HepG2 (cell line): ENCODE data around the gene ITGAX. TPM values are rescaled to one million over a fixed set of nuclear protein-coding genes. Genes with fewer than 3 reads are reported as not detected.

Source experiments
- ATAC-seq: fragments of 200-7000 bp; cut with Tn5 transposase; 3 replicates; pipeline ENCODE4 v1.9.1; 2020; ENCODE audit warnings: mild to moderate bottlenecking, moderate library complexity
- BruUV-seq: library from RNA; stranded (reverse); fragments of 400-500 nt; replicated peaks from 2 replicates; lab custom pipeline; 2021; lab: Mats Ljungman, UMichigan
- CTCF ChIA-PET: fragments of 300-600 bp; formaldehyde crosslinking; extraction: SDS; loops from one replicate; lab custom pipeline; 2021; ENCODE audit warnings: low total read pairs, inconsistent platforms, low intra/inter-chr PET ratio; lab: Yijun Ruan, JAX
- POLR2A ChIA-PET: fragments of 350-600 bp; sonication (Branson Sonifier 250); formaldehyde crosslinking; loops from one replicate; lab custom pipeline; 2020; ENCODE audit warnings: antibody characterized with exemption, inconsistent platforms; lab: Yijun Ruan, JAX
- DNase-seq: peaks from one replicate; pipeline ENCODE4 v3.0.0-alpha.2; 2015; ENCODE audit warnings: low spot score
- FAIRE-seq: peaks from 3 replicates; lab custom pipeline; 2011; peaks lifted over from hg19 to GRCh38; lab: Jason Lieb, UNC
- H2AFZ ChIP-seq: one replicate; pipeline ENCODE4 v1.6.1; 2011; ENCODE audit warnings: low read length, inconsistent platforms
- H3K27ac ChIP-seq: fragments of 300-600 bp; 3 replicates; pipeline ENCODE4 v1.8.0; 2011; ENCODE audit warnings: mixed run types, mild to moderate bottlenecking, mixed read lengths, low read length, inconsistent platforms; ENCODE audit not compliant: insufficient read depth; ENCODE audit errors: extremely low read length
- H3K27me3 ChIP-seq, 2 experiments: fragments of 200-600 bp in 1 of 2; 2 replicates in 1 of 2; 3 replicates in 1 of 2; pipeline versions ENCODE4 v1.6.0 to v1.8.0; 2011; ENCODE audit warnings: low read length in 2 of 2, mild to moderate bottlenecking in 2 of 2, moderate library complexity in 2 of 2, inconsistent platforms in 1 of 2; ENCODE audit not compliant: insufficient read depth in 2 of 2, control insufficient read depth in 1 of 2
- H3K36me3 ChIP-seq, 2 experiments: fragments of 200-600 bp in 1 of 2; replicated peaks in 1 of 2; 2 replicates in 1 of 2; 3 replicates in 1 of 2; pipeline versions ENCODE4 v1.5.1 to v1.8.0; 2011; ENCODE audit warnings: low read length in 2 of 2, inconsistent platforms in 1 of 2; ENCODE audit not compliant: insufficient read depth in 2 of 2, control insufficient read depth in 1 of 2
- H3K4me1 ChIP-seq: 2 replicates; pipeline ENCODE4 v1.5.1; 2012; ENCODE audit warnings: low read length, inconsistent platforms; ENCODE audit not compliant: insufficient read depth
- H3K4me2 ChIP-seq: 2 replicates; pipeline ENCODE4 v1.6.0; 2011; ENCODE audit warnings: low read depth, low read length, inconsistent platforms
- H3K4me3 ChIP-seq, 3 experiments: fragments of 200-600 bp in 1 of 3; sonication (generic), shearing (Covaris generic) in 1 of 3; replicated peaks in 1 of 3; 2 replicates each; pipeline ENCODE4 v1.5.1; 2011 to 2016; ENCODE audit warnings: low read length in 3 of 3, inconsistent platforms in 2 of 3, low read depth in 2 of 3, mild to moderate bottlenecking in 2 of 3, control low read depth in 1 of 3, mixed read lengths in 1 of 3; ENCODE audit not compliant: insufficient read depth in 1 of 3
- H3K79me2 ChIP-seq: one replicate; pipeline ENCODE4 v1.6.1; 2011; ENCODE audit warnings: low read length, inconsistent platforms; ENCODE audit not compliant: insufficient read depth
- H3K9ac ChIP-seq: 2 replicates; pipeline ENCODE4 v1.6.0; 2011; ENCODE audit warnings: mild to moderate bottlenecking, low read depth, low read length, inconsistent platforms; ENCODE audit not compliant: insufficient read depth
- H3K9me3 ChIP-seq: 2 replicates; pipeline ENCODE4 v1.5.1; 2012; ENCODE audit warnings: mild to moderate bottlenecking, low read length
- H4K20me1 ChIP-seq: 2 replicates; pipeline ENCODE4 v1.6.0; 2011; ENCODE audit warnings: inconsistent platforms, mild to moderate bottlenecking, low read length, moderate library complexity; ENCODE audit not compliant: insufficient read depth
- ARHGAP35 ChIP-seq: sonication (generic); formaldehyde crosslinking; IDR thresholded peaks from 2 replicates; pipeline ENCODE4 v1.9.0; 2022; ENCODE audit warnings: mild to moderate bottlenecking, inconsistent platforms, moderate library complexity, missing genetic modification reagents, borderline replicate concordance
- CHD2 ChIP-seq: IDR thresholded peaks from 2 replicates; pipeline ENCODE4 v1.6.1; 2011; ENCODE audit warnings: low read depth, low read length, improper control_type of control experiment
- KDM2A ChIP-seq: sonication (generic); formaldehyde crosslinking; IDR thresholded peaks from 2 replicates; pipeline ENCODE4 v1.4.0; 2020; ENCODE audit warnings: low read depth, missing genetic modification reagents, borderline replicate concordance
- KLF9 ChIP-seq: IDR thresholded peaks from 2 replicates; pipeline ENCODE4 v1.6.1; 2016; ENCODE audit warnings: low read depth
- PAF1 ChIP-seq: IDR thresholded peaks from 2 replicates; pipeline ENCODE4 v1.6.1; 2016; ENCODE audit warnings: missing genetic modification reagents, missing compliant biosample characterization
- POLR2AphosphoS2 ChIP-seq: IDR thresholded peaks from 2 replicates; pipeline ENCODE4 v1.6.1; 2011; ENCODE audit warnings: low read depth, low read length, improper control_type of control experiment
- RBM39 ChIP-seq: fragments of 200-400 bp; formaldehyde crosslinking; IDR thresholded peaks from one replicate; pipeline ENCODE4 v1.6.1; 2018; ENCODE audit warnings: antibody characterized with exemption, mild to moderate bottlenecking, low read depth, low read length; ENCODE audit not compliant: poor library complexity, severe bottlenecking
- RCOR2 ChIP-seq: IDR thresholded peaks from 2 replicates; pipeline ENCODE4 v1.6.1; 2016; ENCODE audit warnings: missing biosample characterization, missing genetic modification reagents
- XRCC5 ChIP-seq: fragments of 200-400 bp; formaldehyde crosslinking; optimal IDR thresholded peaks from 2 replicates; pipeline ENCODE3; 2017; ENCODE audit warnings: mild to moderate bottlenecking, low read length
- ZBTB14 ChIP-seq: sonication (generic); formaldehyde crosslinking; IDR thresholded peaks from 2 replicates; pipeline ENCODE4 v1.4.0; 2020; ENCODE audit warnings: missing genetic modification reagents
- ZKSCAN8 ChIP-seq: IDR thresholded peaks from 2 replicates; pipeline ENCODE4 v1.6.1; 2016; ENCODE audit warnings: borderline replicate concordance, missing genetic modification reagents, missing compliant biosample characterization
- ZNF530 ChIP-seq: sonication (generic); formaldehyde crosslinking; IDR thresholded peaks from 2 replicates; pipeline ENCODE4 v1.5.0; 2020; ENCODE audit warnings: low read depth, mild to moderate bottlenecking, missing genetic modification reagents
- ZNF746 ChIP-seq: sonication (generic); formaldehyde crosslinking; IDR thresholded peaks from 2 replicates; pipeline ENCODE4 v1.8.0; 2022; ENCODE audit warnings: mild to moderate bottlenecking, missing genetic modification reagents
- ZSCAN31 ChIP-seq: sonication (generic); formaldehyde crosslinking; IDR thresholded peaks from 2 replicates; pipeline ENCODE4 v1.5.0; 2020; ENCODE audit warnings: low read depth, mild to moderate bottlenecking, missing genetic modification reagents
- WGBS: methylation state at CpG from one replicate; pipeline ENCODE4 v1.1.6; 2017; ENCODE audit warnings: low lambda C conversion rate; 5-methylcytosine and 5-hydroxymethylcytosine counted together
- in situ Hi-C: cut with HindIII; loops from 2 replicates; pipeline ENCODE4 v1.10.0; 2017; ENCODE audit warnings: low pct_unique_long_range_greater_than_20kb; ENCODE audit not compliant: extremely low pct_ligation_motif_present
- intact Hi-C: fragments of 100-400 bp; cut with micrococcal nuclease; formaldehyde crosslinking; loops from one replicate; pipeline ENCODE4 v1.10.0; 2022; ENCODE audit not compliant: unreplicated experiment
- polyA plus RNA-seq, 8 experiments: library from polyadenylated mRNA; depleted of rRNA in 3 of 8; stranded (reverse) in 7 of 8; unstranded in 1 of 8; fragments of >200 nt; fragmentation: Illumina TruSeq in 4 of 8; extraction: Trizol in 4 of 8; gene quantifications; 2 replicates each; pipeline versions ENCODE4 v1.2.1 to v1.2.3, GENCODE V29; 2011 to 2016; ENCODE audit warnings: low read depth in 4 of 8, missing spikeins in 1 of 8, mixed read lengths in 1 of 8; ENCODE audit not compliant: insufficient read depth in 1 of 8
- total RNA-seq, 5 experiments: library from RNA; depleted of rRNA; stranded (reverse); fragments of >200 nt; fragmentation: Illumina TruSeq; extraction: Trizol; gene quantifications; 2 replicates each; pipeline ENCODE4 v1.2.3, GENCODE V29; 2016; ENCODE audit warnings: low read depth in 1 of 5
- TF ChIP-seq, protein P1 (sequence below): sonication (generic); formaldehyde crosslinking; IDR thresholded peaks from 2 replicates; pipeline ENCODE4 v1.9.0; 2022; ENCODE audit warnings: low read depth, missing genetic modification reagents
- TF ChIP-seq, protein P2 (sequence below): sonication (generic); formaldehyde crosslinking; conservative IDR thresholded peaks from 2 replicates; pipeline ENCODE4 v1.8.0; 2022; ENCODE audit warnings: missing genetic modification reagents

Gene ITGAX
- total and polyA plus RNA-seq, 2 of the 13 experiments (the other 11 are each of a cell fraction or from before 2014, with no cell fraction given) = 0.32 TPM; not detected in 1

- CTCF ChIA-PET = no interaction called here
- H3K36me3 ChIP-seq = no peaks in the 10 kb centered on the region
- H3K4me3 ChIP-seq = no peak overlapping the region
- ATAC-seq (no peak), DNase-seq (no peak), FAIRE-seq (no peak)
- 2% methylated on average over 4 of the region's 4 CpGs for WGBS
- BruUV-seq = no TSS peak
- no peaks in the 10 kb centered on the region for H3K9me3 ChIP-seq
- H3K27ac ChIP-seq = no peak overlapping the region
- no peak overlapping the region for H2AFZ ChIP-seq
- in situ Hi-C loops (no loop called here), intact Hi-C loops (no loop called here)
- peaks cover 3 to 61% of the 10 kb centered on the region in 2 experiments; a peak in 4 of 5 replicates for H3K27me3 ChIP-seq
- no peaks in the 10 kb centered on the region for H3K79me2 ChIP-seq
- H3K4me1 ChIP-seq = no peaks in the 10 kb centered on the region
- H4K20me1 ChIP-seq = no peaks in the 10 kb centered on the region
- no peak overlapping the region for H3K9ac ChIP-seq
- POLR2A ChIA-PET = no interaction called here
- no peak overlapping the region for H3K4me2 ChIP-seq
- TF ChIP-seq KLF9 (CRISPR knock-in tag) (no peak), ZSCAN31 (CRISPR knock-in tag) (no peak), POLR2AphosphoS2 (no peak), ZKSCAN8 (CRISPR knock-in tag) (no peak), ZBTB14 (CRISPR knock-in tag) (no peak), RBM39 (no peak), ZNF530 (CRISPR knock-in tag) (no peak), RCOR2 (no peak), CHD2 (no peak), PAF1 (no peak), ZNF746 (no peak), XRCC5 (no peak), ARHGAP35 (CRISPR knock-in tag) (no peak), KDM2A (CRISPR knock-in tag) (no peak)
- TF ChIP-seq, protein P1, sequence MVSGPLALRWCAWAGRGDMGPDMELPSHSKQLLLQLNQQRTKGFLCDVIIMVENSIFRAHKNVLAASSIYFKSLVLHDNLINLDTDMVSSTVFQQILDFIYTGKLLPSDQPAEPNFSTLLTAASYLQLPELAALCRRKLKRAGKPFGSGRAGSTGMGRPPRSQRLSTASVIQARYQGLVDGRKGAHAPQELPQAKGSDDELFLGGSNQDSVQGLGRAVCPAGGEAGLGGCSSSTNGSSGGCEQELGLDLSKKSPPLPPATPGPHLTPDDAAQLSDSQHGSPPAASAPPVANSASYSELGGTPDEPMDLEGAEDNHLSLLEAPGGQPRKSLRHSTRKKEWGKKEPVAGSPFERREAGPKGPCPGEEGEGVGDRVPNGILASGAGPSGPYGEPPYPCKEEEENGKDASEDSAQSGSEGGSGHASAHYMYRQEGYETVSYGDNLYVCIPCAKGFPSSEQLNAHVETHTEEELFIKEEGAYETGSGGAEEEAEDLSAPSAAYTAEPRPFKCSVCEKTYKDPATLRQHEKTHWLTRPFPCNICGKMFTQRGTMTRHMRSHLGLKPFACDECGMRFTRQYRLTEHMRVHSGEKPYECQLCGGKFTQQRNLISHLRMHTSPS = no peak
- TF ChIP-seq, protein P2, sequence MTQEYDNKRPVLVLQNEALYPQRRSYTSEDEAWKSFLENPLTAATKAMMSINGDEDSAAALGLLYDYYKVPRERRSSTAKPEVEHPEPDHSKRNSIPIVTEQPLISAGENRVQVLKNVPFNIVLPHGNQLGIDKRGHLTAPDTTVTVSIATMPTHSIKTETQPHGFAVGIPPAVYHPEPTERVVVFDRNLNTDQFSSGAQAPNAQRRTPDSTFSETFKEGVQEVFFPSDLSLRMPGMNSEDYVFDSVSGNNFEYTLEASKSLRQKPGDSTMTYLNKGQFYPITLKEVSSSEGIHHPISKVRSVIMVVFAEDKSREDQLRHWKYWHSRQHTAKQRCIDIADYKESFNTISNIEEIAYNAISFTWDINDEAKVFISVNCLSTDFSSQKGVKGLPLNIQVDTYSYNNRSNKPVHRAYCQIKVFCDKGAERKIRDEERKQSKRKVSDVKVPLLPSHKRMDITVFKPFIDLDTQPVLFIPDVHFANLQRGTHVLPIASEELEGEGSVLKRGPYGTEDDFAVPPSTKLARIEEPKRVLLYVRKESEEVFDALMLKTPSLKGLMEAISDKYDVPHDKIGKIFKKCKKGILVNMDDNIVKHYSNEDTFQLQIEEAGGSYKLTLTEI (CRISPR knock-in tag) = no peak
Observed at GRCh38 chr16:31413943-31414342, 59.0 kb downstream of the ITGAX start.
